Measurements from ENCODE around the gene OR10P1.
A peak's percentile ranks its signal among the peaks of the same experiment; 100 is the strongest.
"Not testable (repeated sequence)": the region's sequence is repeated elsewhere in the genome, so short reads cannot be mapped to it uniquely, and the experiment has no call there.

The OR10P1 gene, protein sequence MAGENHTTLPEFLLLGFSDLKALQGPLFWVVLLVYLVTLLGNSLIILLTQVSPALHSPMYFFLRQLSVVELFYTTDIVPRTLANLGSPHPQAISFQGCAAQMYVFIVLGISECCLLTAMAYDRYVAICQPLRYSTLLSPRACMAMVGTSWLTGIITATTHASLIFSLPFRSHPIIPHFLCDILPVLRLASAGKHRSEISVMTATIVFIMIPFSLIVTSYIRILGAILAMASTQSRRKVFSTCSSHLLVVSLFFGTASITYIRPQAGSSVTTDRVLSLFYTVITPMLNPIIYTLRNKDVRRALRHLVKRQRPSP

DNA sequence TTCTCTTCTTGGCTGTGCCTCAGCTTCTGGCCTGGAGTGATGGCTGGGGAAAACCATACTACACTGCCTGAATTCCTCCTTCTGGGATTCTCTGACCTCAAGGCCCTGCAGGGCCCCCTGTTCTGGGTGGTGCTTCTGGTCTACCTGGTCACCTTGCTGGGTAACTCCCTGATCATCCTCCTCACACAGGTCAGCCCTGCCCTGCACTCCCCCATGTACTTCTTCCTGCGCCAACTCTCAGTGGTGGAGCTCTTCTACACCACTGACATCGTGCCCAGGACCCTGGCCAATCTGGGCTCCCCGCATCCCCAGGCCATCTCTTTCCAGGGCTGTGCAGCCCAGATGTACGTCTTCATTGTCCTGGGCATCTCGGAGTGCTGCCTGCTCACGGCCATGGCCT lies at the start of gene OR10P1:
TSS of gene OR10P1 (plus strand) at position 40 of the 400 bp plus-strand sequence. CDS start at position 40, 0 bp downstream.
- no peak for DNase-seq

GRCh38 chr12:55590152-55590551 lies 46.5 kb upstream of the OR10P1 start:
- not testable (repeated sequence) for DNase-seq

DNA sequence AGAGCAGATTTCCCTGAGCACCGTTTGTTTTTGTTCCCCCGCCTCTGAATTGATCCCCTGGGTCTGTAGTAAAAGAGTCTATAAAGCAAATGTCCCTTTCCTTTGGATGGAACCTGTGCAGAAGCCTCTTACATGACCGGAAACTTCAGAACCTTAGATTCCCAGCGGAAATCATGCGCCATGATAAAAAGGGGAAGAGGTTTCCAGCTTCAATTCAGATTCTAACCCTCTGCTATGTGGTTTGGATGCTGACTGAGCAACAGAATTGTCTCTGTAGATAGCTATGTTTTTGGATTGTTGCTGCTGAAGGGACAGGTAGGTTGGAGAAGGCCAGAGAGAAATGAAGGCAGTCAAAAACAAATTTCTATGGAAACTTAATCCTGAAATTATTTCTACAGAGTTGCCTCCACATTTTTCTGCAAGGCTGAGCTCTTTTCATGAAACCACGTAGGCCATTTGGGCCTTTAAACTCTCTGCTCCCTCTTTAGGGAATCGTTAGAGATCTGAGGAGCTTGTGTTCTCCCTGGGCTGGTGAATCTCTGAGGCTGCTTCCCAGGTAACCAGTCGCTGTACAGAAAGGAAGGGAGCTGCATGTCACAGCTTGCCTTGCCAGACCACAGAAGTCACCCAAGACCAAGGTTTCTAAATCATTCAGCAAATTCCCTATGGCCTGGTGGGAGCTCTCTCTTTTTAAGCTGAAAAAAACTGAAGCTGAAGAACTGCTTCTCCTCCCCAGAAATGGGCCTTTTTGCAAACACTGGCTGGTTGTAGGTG lies 28.7 kb upstream of the OR10P1 start:
- DNase-seq = no peak

GRCh38 chr12:55610598-55610997 lies 26.1 kb upstream of the OR10P1 start:
- no peak for DNase-seq

- DNase-seq = no peak
Observed at GRCh38 chr12:55612646-55613045, 24.0 kb upstream of the OR10P1 start.

- no peak for DNase-seq
Observed at GRCh38 chr12:55614764-55615163, 21.9 kb upstream of the OR10P1 start.

GRCh38 chr12:55619354-55620138 lies 17.1 kb upstream of the OR10P1 start:
- peak; percentile 67 for DNase-seq

DNA sequence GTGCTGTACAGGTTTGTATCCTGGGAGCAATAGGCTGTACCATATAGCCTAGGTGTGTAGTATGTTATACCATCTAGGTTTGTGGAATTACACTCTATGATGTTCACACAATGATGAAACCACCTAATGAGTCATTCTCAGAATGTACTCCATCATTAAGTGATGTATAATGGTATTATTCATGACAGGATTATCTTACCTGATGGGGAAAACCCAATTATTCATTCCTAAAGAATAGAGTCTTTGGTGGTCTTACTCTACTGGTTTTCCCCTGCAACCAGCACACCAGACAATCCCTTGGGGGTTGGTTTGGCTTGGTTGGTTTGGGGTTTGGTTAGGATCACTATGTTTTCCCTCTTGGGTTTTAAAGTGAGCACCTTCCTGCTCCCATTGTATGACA lies 12.6 kb upstream of the OR10P1 start:
- no peak for DNase-seq

- DNase-seq = no peak
Observed at GRCh38 chr12:55626154-55626553, 10.5 kb upstream of the OR10P1 start.

DNA sequence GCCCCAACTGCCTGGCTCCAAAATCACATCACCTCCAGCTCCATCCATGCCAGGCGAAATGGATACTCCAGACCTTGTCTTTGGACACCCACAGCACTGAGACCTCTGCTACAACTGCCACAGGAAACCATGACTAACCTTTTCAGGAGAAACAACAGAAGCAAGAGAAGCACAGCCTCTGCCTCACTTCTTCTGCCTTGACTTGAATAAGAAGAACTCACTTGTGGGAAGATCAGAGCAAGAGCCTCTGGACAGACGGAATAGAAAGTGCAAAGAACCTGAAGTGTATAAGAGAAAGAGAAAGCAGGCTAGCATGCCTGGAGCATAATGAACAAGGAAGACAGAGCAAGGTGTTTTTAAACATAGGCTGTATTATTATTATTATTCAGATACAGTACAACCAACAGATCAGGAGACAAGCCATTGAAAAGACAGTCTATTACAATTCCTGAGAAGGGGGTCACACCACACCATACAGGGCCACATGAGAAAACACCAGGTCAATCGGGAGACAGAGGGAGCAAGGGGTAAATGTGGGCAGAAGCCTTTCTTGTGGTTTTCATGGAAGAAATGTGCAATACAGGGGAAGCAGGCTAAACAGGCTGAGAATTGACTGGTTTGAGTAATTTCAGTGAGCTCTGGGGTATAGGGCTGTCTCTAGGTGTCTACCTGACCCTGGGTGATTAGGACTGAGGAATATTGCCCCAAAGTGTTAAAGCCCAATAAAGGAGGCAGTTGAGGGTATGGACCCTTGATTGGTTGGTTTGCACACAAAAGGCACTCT lies 7.4 kb upstream of the OR10P1 start:
- DNase-seq = no peak

DNA sequence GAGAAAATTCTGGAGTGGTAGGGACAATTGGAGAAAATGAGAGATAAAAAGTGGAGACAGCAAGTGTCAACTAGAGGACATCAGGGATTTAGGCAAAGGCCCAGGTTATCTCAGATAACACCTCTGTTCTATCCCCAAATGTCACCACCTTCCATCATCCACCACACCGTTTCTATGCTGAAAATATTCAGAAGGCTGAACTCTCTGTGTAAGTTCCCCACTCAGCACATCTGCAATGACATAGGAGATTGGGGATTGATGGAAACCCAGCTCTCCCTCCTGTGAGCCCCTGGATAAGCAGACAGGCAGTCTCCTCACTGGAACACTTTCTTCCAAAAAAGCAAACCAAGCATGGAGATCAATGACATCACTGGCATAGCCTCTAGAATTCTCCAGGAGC lies 5.6 kb upstream of the OR10P1 start:
- DNase-seq = no peak

GRCh38 chr12:55631733-55632132 lies 5.0 kb upstream of the OR10P1 start:
- DNase-seq = no peak

DNA sequence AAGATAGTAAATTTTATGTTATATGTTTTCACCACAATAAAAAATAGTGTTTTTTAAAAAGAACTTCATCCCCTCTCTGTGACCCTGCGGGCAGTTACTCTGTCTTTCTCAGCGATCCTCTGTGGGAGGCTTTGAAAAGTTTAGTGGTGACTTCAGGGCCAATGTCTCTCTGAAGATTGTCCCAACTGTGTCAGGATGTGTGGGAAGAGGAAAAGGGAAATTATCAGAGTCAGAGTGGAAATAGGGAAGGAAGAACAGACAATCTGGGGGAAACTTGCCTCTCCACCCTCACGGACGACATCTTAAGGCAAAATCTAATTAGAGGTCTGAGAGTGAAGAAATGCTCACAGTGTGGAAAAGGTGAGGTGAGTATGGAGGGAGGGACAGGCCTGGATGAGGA lies 3.5 kb upstream of the OR10P1 start:
- DNase-seq = no peak

DNA sequence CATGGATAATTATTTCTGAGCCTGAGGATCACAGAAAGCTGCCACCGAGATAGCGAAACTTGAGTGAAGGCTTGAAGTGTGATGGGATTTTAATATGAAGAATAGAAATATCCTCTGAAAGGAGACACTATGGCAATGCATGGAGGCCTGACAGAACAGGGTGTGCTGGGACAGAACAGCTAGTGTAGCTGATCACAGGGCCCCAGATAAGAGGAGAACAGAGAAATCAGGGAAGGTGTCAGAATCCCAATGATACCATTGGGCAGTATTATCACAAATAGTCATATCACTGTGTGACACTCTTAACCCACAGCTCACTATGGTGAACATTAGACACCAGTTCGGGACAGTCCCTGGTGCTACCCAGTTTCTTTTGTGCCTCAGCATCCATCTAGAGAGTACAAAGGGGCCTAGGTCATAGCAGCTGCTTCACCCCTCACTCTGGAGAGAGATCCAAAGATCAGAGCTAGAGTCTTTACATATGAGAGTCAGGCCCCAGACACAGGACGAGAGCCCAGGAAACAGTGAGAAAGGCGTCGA lies 506 bp upstream of the OR10P1 start:
- no peak for DNase-seq

- no peak for DNase-seq
Observed at GRCh38 chr12:55637467-55637866, 775 bp downstream of the OR10P1 start.

DNA sequence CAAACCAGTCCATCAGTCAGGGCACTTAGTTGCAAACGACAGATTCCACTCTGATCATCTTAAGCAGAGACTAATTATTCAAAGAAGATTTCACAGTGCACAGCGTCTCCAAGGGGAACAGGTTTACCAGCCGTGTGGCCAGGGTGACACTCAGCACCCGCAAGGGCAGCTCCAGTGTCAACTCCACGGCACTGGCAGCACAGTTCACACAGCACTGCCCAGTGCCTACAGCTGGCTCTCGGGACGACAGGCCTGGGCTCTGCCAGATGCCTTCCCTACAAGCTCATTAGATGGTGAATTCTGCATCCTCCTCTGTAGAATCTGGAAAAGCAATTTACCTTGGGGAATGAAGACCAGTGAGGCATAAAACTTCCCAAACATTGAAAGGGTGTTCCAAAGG lies 4.9 kb downstream of the OR10P1 start:
- no peak for DNase-seq

DNA sequence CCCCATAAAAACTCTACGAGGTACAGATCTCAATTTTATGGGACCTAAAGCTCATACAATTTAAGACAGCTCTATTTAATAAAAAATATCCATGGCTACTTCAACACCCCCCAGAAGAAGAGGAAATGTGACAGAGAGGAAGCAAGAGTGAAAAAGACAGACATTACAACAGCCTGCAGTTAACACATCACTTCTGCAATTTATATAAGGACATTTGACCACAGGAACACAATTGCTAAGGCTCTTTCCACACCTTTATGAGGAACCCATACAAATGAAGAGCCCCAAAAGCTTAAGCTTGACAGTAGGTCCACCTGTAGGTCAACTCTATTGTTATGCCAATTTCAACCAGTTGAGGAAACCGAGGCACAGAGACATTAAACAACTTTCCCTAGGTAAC lies 5.6 kb downstream of the OR10P1 start:
- no peak for DNase-seq

DNA sequence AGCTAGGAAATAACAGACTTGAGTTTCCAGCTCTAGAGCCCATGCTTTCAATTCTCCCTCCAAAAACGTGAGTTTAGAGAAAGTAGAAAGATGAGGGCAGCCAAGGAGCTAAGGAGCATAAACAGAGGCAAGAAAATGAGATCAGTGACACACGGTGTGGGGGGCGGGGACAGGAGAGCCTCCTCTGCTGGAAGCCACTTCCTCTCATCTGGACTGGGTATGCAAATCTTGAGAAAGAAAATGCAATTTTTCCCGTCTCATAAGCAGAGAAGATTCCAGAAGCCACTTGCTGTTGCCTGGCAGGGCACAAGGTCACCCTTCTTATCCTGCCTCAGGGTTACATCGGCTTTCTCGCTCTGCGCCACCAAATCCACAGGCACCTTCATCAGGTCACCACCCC lies 6.0 kb downstream of the OR10P1 start:
- no peak for DNase-seq

GRCh38 chr12:55644591-55644990 lies 7.9 kb downstream of the OR10P1 start:
- no peak for DNase-seq

- no peak for DNase-seq
Observed at GRCh38 chr12:55647027-55647426, 10.3 kb downstream of the OR10P1 start.

- not testable (repeated sequence) for DNase-seq
Observed at GRCh38 chr12:55650620-55651298, 14.1 kb downstream of the OR10P1 start.

DNA sequence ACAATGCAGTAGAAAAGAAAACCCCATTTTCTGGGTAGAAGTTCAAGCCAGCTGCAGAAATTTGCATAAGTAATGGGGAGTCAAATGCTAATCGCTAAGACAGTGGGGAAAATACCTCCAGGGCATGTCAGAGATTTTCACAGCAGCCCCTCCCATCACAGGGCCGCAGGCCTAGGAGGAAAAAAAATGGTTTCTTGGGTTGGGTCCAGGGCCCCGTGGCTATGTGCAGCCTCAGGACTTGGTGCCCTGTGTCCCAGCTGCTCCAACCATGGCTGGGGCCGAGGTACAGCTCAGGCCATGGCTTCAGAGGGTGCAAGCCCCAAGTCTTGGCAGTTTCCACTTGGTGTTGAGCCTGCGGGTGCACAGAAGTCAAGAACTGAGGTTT lies 14.6 kb downstream of the OR10P1 start:
- no peak for DNase-seq
